ENCODE data around the gene SRPK2.

SRPK2 gene

DNA sequence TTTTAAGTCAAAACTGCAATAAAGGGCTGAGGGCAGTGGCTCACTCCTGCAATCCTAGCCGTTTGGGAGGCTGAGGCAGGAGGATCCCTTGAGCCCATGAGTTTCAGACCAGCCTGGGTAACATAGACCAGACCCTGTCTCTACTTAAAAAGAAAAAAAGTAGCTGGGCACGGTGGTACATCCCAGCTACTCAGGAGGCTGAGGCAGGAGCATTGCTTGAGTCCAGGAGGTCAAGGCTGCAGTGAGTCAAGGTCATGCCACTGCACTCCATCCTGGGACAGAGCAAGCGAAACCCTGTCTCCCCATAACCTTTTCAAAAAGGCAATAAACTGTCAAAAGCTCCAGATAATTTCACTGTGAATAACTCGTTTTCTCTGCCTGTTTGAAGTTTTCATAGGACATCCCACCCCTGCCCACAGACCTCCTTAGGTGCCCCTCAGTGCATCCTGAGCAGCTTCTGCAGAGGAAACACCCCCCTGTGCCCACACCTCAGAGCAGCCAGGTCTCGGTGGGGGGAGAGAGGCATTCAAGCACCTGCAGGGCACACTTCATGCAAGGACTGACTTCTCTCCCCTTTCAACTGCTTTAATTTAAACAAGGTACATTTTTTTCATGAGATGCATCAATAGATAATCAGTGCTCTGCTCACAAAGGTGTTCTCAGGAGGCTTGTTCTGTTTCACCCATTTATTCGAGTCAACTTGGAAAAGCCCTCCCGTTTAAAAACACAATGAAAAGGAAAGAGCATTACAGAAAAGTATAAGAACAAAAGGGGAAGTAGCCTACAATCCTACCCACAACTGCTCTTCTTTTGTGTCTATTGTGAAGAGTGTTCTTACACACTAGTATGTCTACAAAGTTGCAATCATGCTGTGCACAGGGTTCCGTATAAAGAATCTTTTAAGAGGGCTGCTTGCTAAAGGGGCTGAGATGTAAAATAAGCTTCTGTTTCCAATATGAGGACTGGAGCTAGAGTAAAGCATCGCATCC, 269.8 kb downstream of the SRPK2 start:
- H3K4me3 ChIP-seq (ENCODE audit: low read length) = no peak overlapping the region
- TF ChIP-seq ZNF274 (IDR thresholded peaks at IDR 0.05; ENCODE audit: low read depth, low read length) = no peak

GRCh38 chr7:105112440-105113418, 276.0 kb downstream of the SRPK2 start:
- no peak overlapping the region for H3K4me3 ChIP-seq (ENCODE audit: low read length)
- no peak for TF ChIP-seq ZNF274 (IDR thresholded peaks at IDR 0.05; ENCODE audit: low read depth, low read length)

GRCh38 chr7:105107458-105107857, 281.3 kb downstream of the SRPK2 start:
- no peak overlapping the region for H3K4me3 ChIP-seq (ENCODE audit: low read length)
- no peak for TF ChIP-seq ZNF274 (IDR thresholded peaks at IDR 0.05; ENCODE audit: low read depth, low read length)

DNA sequence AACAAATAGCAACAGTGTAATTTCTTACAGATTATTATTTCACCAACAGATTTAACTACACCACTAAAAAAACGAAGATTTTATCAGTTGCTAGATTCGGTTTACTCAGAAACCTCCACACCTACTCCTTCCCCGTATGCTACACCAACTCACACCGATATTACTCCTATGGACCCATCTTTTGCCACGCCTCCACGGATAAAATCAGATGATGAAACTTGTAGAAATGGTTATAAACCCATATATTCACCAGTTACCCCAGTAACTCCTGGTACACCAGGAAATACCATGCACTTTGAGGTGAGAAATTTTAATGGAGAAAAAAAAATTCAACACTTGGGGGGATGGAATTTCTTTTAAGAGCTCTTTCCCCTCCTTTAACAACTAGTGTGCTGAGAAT, 282.2 kb downstream of the SRPK2 start:
- no peak for TF ChIP-seq ZNF274 (IDR thresholded peaks at IDR 0.05; ENCODE audit: low read depth, low read length)

GRCh38 chr7:105105579-105105978, 283.1 kb downstream of the SRPK2 start:
- TF ChIP-seq ZNF274 (IDR thresholded peaks at IDR 0.05; ENCODE audit: low read depth, low read length) = no peak
- H3K4me3 ChIP-seq (ENCODE audit: low read length) = no peak overlapping the region

More for the DNA sequence above, 282.2 kb downstream of the SRPK2 start:
- H3K4me3 ChIP-seq (ENCODE audit: low read length) = no peak overlapping the region

- TF ChIP-seq ZNF274 (IDR thresholded peaks at IDR 0.05; ENCODE audit: low read depth, low read length) = no peak
- no peak overlapping the region for H3K4me3 ChIP-seq (ENCODE audit: low read length)
These were observed 286.0 kb downstream of the SRPK2 start for GRCh38 chr7:105102557-105103352.

- no peak for TF ChIP-seq ZNF274 (IDR thresholded peaks at IDR 0.05; ENCODE audit: low read depth, low read length)
These were observed 286.9 kb downstream of the SRPK2 start for GRCh38 chr7:105101864-105102263.

DNA sequence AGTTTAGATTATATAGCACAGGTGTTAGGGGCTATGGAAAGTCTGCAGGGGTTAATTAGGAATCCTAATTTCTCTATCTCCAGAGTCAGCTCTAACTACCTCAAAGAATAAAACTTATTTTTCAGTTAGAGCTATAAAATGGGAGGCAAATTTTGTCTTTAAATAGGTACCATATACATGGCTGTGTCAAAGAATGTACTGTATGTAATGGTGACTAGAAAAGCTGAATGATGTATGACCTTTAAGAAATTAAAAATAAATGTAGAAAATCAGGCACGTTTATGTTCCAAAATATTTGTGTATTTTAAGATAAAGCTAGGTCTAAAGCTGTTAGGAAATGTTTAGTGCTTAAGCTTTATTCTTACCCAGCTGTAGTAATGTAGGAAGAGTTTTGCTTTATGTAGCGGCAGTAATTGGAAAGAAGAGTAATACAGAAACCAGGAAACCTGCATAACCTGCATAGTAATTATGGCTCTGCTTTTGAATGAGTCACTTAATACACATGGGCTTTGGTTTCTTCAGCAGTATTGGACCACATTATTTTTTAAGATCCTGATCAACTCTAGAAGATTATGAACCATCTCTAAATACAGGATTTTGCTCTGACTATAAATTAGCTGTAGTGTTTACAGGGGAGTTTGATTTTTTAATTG, 289.7 kb downstream of the SRPK2 start:
- H3K4me3 ChIP-seq (ENCODE audit: low read length) = no peak overlapping the region
- TF ChIP-seq ZNF274 (IDR thresholded peaks at IDR 0.05; ENCODE audit: low read depth, low read length) = no peak

More at GRCh38 chr7:105101864-105102263, 286.9 kb downstream of the SRPK2 start:
- no peak overlapping the region for H3K4me3 ChIP-seq (ENCODE audit: low read length)

DNA sequence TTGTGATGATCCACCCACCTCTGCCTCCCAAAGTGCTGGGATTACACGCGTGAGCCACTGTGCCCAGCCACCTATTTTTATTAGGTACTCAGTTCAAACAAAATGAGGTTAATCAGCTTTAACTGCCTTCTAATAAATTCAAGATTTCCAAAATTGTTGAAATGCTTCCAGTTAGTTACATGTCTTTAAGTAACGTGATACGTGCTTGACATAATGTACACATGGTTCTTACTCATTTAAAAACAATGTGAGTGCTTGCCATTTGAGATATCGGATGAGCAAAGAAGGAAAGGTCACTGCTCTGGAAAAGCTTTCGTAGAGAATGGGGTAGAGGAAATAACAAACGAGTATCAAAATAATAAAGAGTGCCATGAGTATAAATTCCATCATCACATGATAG, 291.1 kb downstream of the SRPK2 start:
- no peak overlapping the region for H3K4me3 ChIP-seq (ENCODE audit: low read length)
- TF ChIP-seq ZNF274 (IDR thresholded peaks at IDR 0.05; ENCODE audit: low read depth, low read length) = no peak

DNA sequence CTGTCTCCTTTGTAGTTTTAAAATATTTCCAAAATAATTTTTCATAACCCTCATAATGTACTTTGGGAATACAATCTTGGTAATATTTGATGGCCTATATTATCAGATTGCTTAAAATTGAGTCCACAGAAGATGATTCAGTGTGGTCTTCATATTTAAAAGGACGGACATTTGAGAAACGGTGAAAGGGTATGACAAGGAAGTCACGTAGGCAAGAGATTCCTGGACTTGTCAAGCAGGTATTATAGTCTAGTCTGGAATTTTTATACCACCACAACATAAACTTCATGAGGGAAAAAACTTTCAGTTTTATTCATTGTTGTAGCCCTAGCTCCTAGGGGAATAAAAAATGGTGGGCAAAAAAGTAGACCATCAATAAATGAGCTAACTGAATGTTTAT, 292.4 kb downstream of the SRPK2 start:
- H3K4me3 ChIP-seq (ENCODE audit: low read length) = no peak overlapping the region
- TF ChIP-seq ZNF274 (IDR thresholded peaks at IDR 0.05; ENCODE audit: low read depth, low read length) = no peak

DNA sequence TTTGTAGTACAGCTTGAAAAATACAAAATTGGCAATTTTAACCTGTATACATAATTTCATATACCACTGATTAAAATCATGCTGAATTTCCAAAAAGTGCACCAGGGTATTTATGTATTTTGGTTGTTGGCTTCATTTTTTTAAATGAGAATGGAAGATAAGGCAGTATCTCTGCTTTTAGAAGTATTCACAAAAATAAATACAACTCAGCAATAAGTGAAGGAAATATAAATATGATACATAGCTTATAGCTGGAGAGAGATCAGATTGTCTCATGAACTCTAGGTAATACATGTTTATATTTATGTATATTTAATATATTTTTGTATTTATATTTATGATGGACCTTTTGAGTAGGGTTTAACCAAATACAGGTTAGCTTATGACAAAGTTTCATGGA, 293.8 kb downstream of the SRPK2 start:
- no peak overlapping the region for H3K4me3 ChIP-seq (ENCODE audit: low read length)
- no peak for TF ChIP-seq ZNF274 (IDR thresholded peaks at IDR 0.05; ENCODE audit: low read depth, low read length)

GRCh38 chr7:105088456-105088855, 300.3 kb downstream of the SRPK2 start:
- no peak overlapping the region for H3K4me3 ChIP-seq (ENCODE audit: low read length)
- TF ChIP-seq ZNF274 (IDR thresholded peaks at IDR 0.05; ENCODE audit: low read depth, low read length) = no peak

DNA sequence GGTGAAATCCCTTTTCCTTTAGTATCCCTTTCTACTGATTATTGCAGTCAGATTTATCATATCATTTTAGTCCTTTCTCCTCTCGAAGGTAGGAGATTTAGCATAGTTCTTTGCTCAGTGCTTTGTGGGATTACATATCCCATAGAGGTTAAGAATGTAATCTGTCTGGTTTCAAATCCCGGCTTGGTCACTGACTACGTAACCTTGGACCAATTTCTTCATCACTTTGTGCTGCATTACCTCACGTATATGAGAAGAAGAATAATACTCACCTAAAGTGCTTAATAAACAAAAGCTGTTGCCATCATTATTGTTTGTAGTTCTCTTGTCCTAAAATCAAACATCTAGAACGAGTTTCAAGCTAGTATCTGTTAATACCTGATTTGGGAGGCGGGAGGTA, 300.7 kb downstream of the SRPK2 start:
- TF ChIP-seq ZNF274 (IDR thresholded peaks at IDR 0.05; ENCODE audit: low read depth, low read length) = no peak

More for the DNA sequence above, 300.7 kb downstream of the SRPK2 start:
- H3K4me3 ChIP-seq (ENCODE audit: low read length) = no peak overlapping the region
